Measurements from ENCODE around the gene TMA7.
"Not testable (repeated sequence)": the region's sequence is repeated elsewhere in the genome, so short reads cannot be mapped to it uniquely, and the experiment has no call there.

Gene TMA7

GRCh38 chr3:48437812-48438211, 2.2 kb upstream of the TMA7 start:
- no peak for DNase-seq

- peak; percentile 35 for DNase-seq
These were observed 517 bp downstream of the TMA7 start for GRCh38 chr3:48440590-48440958.

- DNase-seq: no peak
These were observed 1.9 kb downstream of the TMA7 start for GRCh38 chr3:48441940-48442339.

- DNase-seq: no peak
These were observed 5.3 kb downstream of the TMA7 start for GRCh38 chr3:48445277-48445882.

GRCh38 chr3:48446043-48446424, 6.0 kb downstream of the TMA7 start:
- DNase-seq: no peak

GRCh38 chr3:48446425-48447193, 6.6 kb downstream of the TMA7 start, which contains the start of gene ATRIP:
Gene ATRIP, plus strand, starts transcription at chr3:48446737. Its CDS starts 109 bp downstream, at chr3:48446846.
- DNase-seq: peak; percentile 95

- no peak for DNase-seq
These were observed 11.2 kb downstream of the TMA7 start for GRCh38 chr3:48451270-48451669.

GRCh38 chr3:48456456-48456855, 16.4 kb downstream of the TMA7 start:
- no peak for DNase-seq

GRCh38 chr3:48459331-48459730, 19.3 kb downstream of the TMA7 start:
- no peak for DNase-seq

- DNase-seq: no peak
These were observed 19.9 kb downstream of the TMA7 start for GRCh38 chr3:48459773-48460516.

GRCh38 chr3:48460517-48460902, 20.5 kb downstream of the TMA7 start:
- no peak for DNase-seq

GRCh38 chr3:48461767-48462166, 21.7 kb downstream of the TMA7 start:
- not testable (repeated sequence) for DNase-seq

- DNase-seq: no peak
These were observed 23.6 kb downstream of the TMA7 start for GRCh38 chr3:48463703-48464102.

GRCh38 chr3:48464713-48465221, 24.7 kb downstream of the TMA7 start:
- no peak for DNase-seq

- no peak for DNase-seq
These were observed 25.1 kb downstream of the TMA7 start for GRCh38 chr3:48465237-48465530.

- DNase-seq: peak; percentile 95
These were observed 25.7 kb downstream of the TMA7 start for GRCh38 chr3:48465531-48466378.

GRCh38 chr3:48466386-48467109, 26.5 kb downstream of the TMA7 start:
- DNase-seq: peak; percentile 50

GRCh38 chr3:48467110-48467454, 27.0 kb downstream of the TMA7 start:
- DNase-seq: no peak

- DNase-seq: no peak
These were observed 27.6 kb downstream of the TMA7 start for GRCh38 chr3:48467473-48468267.

- DNase-seq: no peak
These were observed 28.3 kb downstream of the TMA7 start for GRCh38 chr3:48468329-48468731.
